ENCODE data around the gene PLSCR4. TPM values are rescaled to one million over a fixed set of nuclear protein-coding genes. Genes with fewer than 3 reads are reported as not detected.

PLSCR4 gene
- total and polyA plus RNA-seq, 2 experiments from 2014 or later: 40.3 to 63.4 TPM

DNA sequence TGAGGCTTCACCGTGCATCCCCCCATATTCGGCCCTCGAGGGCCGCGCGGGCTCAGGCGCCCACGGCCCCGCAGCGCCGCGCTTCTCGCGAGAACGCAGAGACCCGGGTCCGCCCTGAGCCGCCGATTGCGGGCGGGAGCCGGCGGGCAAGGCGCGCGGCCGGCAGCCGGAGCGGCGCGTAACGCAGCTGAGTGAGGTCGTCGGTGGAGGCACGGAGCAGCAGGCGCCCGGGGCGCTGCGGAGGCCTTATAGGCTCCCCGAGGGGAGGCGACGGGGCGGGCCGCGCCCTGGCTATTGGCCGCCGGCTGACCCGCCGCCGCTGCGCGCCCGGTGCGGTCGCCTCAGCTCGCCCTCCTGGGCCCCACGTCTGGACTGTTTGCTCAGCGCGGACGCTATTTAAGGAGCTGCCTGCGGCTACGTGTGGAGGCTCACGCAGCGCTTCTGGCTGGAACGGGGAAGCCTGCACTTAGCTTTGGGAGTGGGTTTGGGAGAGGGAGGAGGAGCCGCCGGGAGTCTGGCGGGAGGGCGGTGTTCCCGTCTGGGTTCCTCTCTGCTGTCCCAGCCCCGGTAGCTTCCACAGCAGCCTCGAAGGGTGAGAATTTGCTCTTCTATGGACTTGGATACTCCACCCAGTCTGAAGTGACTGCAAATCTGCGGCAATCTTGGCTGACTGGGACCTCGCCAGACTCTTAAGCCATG, 89.8 kb downstream of the PLSCR4 start, which contains the start of gene PLOD2:
PLOD2 (minus strand) TSS at position 221 of the 699 bp plus-strand sequence; CDS start at position 26, 195 bp downstream.
- H3K4me2 ChIP-seq (ENCODE audit: unreplicated experiment): peak within 1 kb of the TSS; percentile 98
- no peaks in the 10 kb centered on the region for H3K36me3 ChIP-seq (ENCODE audit: low read depth)
- H4K20me1 ChIP-seq (ENCODE audit: insufficient read depth): peaks cover 8% of the 10 kb centered on the region
- WGBS, 2 experiments (ENCODE audit: low coverage in 1 of 2, low lambda C conversion rate in 2 of 2, missing lambda C conversion rate in 2 of 2): 1 to 2% methylated on average over 55 to 71 of the region's 74 CpGs
- H3K27ac ChIP-seq: peak within 1 kb of the TSS; percentile 91
- H3K4me3 ChIP-seq: peak within 1 kb of the TSS; percentile 95
- H3K9me3 ChIP-seq (ENCODE audit: low read depth): no peaks in the 10 kb centered on the region
- H3K9ac ChIP-seq: peak within 1 kb of the TSS; percentile 90
- in situ Hi-C loops (cut with MboI): loop anchor here (25.0 kb wide), 1 partner anchor 374 kb away; no protein-coding TSS in a partner anchor
- no peaks in the 10 kb centered on the region for H3K27me3 ChIP-seq (replicated peaks; ENCODE audit: insufficient read depth)
- no peaks in the 10 kb centered on the region for H3K9me2 ChIP-seq (ENCODE audit: insufficient read depth)
- H3K79me2 ChIP-seq (ENCODE audit: insufficient read depth): peaks cover 61% of the 10 kb centered on the region
- H3K4me1 ChIP-seq (ENCODE audit: insufficient read depth): peaks cover 66% of the 10 kb centered on the region
- H3F3A ChIP-seq (ENCODE audit: insufficient read depth): peaks cover 70% of the 10 kb centered on the region
- peak; percentile 93 for DNase-seq
- TF ChIP-seq EZH2 (IDR thresholded peaks at IDR 0.05; ENCODE audit: insufficient read depth, poor library complexity, severe bottlenecking) (no peak), EZH2phosphoT487 (IDR thresholded peaks at IDR 0.05; ENCODE audit: insufficient read depth, low read depth) (no peak)
- peak within 1 kb of the TSS; percentile 69 for H2AFZ ChIP-seq

DNA sequence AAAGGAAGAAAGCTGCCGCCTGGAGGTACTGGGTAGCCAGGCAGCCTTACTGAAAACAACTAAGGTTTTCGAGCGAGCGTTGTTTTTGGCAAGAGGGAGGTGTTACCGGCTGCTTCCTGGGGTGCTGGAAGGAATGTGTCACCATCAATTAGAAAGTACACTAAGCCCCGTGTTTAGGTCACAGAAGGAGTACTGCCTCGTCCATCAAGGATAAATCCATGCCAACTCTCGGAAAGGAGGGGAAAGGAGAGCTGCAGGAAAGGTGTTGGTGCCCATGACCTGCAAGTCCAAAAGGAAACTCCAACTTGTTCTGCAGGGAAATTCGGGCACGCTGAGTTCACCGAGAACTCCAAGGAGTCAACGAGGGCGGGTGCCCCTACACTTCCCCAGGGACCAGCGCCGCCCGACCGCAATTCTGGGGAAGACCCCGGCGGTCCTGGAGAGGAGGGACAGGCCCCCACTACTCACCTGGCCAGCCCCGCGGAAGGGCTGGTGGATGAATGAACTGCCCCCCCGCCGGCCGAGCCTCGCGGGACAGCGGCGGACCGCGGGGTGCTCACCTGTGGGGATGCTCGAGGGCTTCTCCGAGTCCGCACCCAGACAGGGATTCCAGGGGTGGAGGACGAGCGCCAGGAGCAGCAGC, 90.5 kb downstream of the PLSCR4 start:
- no peaks in the 10 kb centered on the region for H3K9me2 ChIP-seq (ENCODE audit: insufficient read depth)
- DNase-seq: peak; percentile 94
- H3F3A ChIP-seq (ENCODE audit: insufficient read depth): peaks cover 64% of the 10 kb centered on the region
- peak overlapping the region; percentile 98 for H3K4me2 ChIP-seq (ENCODE audit: unreplicated experiment)
- peak overlapping the region; percentile 90 for H3K9ac ChIP-seq
- no peaks in the 10 kb centered on the region for H3K36me3 ChIP-seq (ENCODE audit: low read depth)
- no peaks in the 10 kb centered on the region for H3K9me3 ChIP-seq (ENCODE audit: low read depth)
- in situ Hi-C loops (cut with MboI): loop anchor here (25.0 kb wide), 1 partner anchor 373 kb away; no protein-coding TSS in a partner anchor
- TF ChIP-seq EZH2phosphoT487 (IDR thresholded peaks at IDR 0.05; ENCODE audit: insufficient read depth, low read depth) (no peak), EZH2 (IDR thresholded peaks at IDR 0.05; ENCODE audit: insufficient read depth, poor library complexity, severe bottlenecking) (no peak)
- no peaks in the 10 kb centered on the region for H3K27me3 ChIP-seq (replicated peaks; ENCODE audit: insufficient read depth)
- H2AFZ ChIP-seq: peak overlapping the region; percentile 69
- H3K4me1 ChIP-seq (ENCODE audit: insufficient read depth): peaks cover 65% of the 10 kb centered on the region
- H3K4me3 ChIP-seq: peak overlapping the region; percentile 95
- peaks cover 8% of the 10 kb centered on the region for H4K20me1 ChIP-seq (ENCODE audit: insufficient read depth)
- peak overlapping the region; percentile 91 for H3K27ac ChIP-seq
- 1% methylated on average over 33 to 35 of the region's 35 CpGs for WGBS, 2 experiments (ENCODE audit: low coverage in 1 of 2, low lambda C conversion rate in 2 of 2, missing lambda C conversion rate in 2 of 2)
- H3K79me2 ChIP-seq (ENCODE audit: insufficient read depth): peaks cover 67% of the 10 kb centered on the region

DNA sequence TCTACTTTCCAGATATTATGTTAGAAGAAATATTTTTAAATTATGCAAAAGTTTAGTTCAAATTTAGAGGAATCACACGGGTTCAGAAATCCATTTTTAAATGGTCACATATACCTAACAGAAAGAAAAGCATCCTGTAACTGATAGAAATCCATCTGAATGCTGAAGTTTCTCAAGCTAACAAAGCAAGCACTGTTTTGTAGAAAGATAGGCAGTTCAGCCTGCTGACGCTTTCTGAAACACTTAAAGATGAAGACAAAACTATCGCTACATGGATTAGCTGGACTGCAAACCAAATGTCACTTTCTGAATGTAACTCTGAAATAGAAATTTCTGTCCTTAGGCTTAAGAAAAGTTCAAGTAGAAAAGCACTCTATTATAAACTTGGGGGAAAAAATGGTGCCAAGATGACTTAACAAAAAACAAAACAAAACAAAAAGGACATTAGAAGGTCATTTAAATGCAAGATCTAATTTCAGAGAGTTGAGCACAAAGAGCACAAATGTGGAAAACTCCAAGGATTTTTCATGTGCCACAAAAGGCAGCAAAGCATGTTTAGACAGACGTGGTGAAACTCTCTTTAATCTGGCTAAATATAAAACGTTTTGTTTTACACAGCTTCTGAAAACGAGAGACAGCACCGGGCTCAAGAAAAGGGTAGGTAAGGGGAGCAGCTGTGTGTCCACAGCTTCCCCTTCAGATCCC, 91.1 kb downstream of the PLSCR4 start:
- Histone ChIP-seq H2AFZ (peak overlapping the region; percentile 69; the same call in 1 of the 2 replicates), H3K27ac (peak overlapping the region; percentile 91), H3K9me2 (ENCODE audit: insufficient read depth) (no peaks in the 10 kb centered on the region), H3K4me1 (ENCODE audit: insufficient read depth) (peaks cover 60% of the 10 kb centered on the region), H3K36me3 (ENCODE audit: low read depth) (no peaks in the 10 kb centered on the region), H3K4me2 (ENCODE audit: unreplicated experiment) (peak overlapping the region; percentile 98), H3K79me2 (ENCODE audit: insufficient read depth) (peaks cover 74% of the 10 kb centered on the region), H3K9ac (peak overlapping the region; percentile 90), H4K20me1 (ENCODE audit: insufficient read depth) (peaks cover 8% of the 10 kb centered on the region), H3K4me3 (peak overlapping the region; percentile 95), H3K9me3 (ENCODE audit: low read depth) (no peaks in the 10 kb centered on the region), H3K27me3 (replicated peaks; ENCODE audit: insufficient read depth) (no peaks in the 10 kb centered on the region), H3F3A (ENCODE audit: insufficient read depth) (peaks cover 57% of the 10 kb centered on the region)
- in situ Hi-C loops (cut with MboI): loop anchor here (25.0 kb wide), 1 partner anchor 372 kb away; no protein-coding TSS in a partner anchor
- TF ChIP-seq EZH2phosphoT487 (IDR thresholded peaks at IDR 0.05; ENCODE audit: insufficient read depth, low read depth): no peak
- no peak for TF ChIP-seq EZH2 (IDR thresholded peaks at IDR 0.05; ENCODE audit: insufficient read depth, poor library complexity, severe bottlenecking)
- no peak for DNase-seq
- 4 to 5% methylated on average over 7 of the region's 7 CpGs for WGBS, 2 experiments (ENCODE audit: low coverage in 1 of 2, low lambda C conversion rate in 2 of 2, missing lambda C conversion rate in 2 of 2)

DNA sequence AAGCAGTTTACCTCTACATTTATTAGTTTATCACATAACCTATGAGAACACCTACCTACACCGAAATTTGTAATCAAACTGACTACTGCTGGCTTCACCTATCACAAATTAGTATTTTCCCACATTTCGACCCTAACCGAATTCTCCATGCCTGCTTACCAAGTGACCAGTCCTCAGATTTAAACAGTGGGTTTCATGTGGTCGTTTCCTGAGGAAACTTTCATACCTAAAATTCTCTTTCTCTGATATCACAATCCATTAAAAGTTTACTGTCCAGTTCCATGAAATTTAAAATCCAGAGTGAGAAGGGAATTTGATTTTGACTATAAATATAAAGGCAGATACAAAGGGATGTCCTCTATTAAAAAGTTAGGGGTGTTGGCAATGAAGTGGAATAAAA, 91.9 kb downstream of the PLSCR4 start:
- Histone ChIP-seq H3K9me3 (ENCODE audit: low read depth) (no peaks in the 10 kb centered on the region), H3K4me3 (peak overlapping the region; percentile 95), H2AFZ (no peak overlapping the region), H3K4me1 (ENCODE audit: insufficient read depth) (peaks cover 54% of the 10 kb centered on the region), H3K9ac (peak overlapping the region; percentile 90), H3K36me3 (ENCODE audit: low read depth) (no peaks in the 10 kb centered on the region), H3K4me2 (ENCODE audit: unreplicated experiment) (peak overlapping the region; percentile 98), H3F3A (ENCODE audit: insufficient read depth) (peaks cover 50% of the 10 kb centered on the region), H3K9me2 (ENCODE audit: insufficient read depth) (no peaks in the 10 kb centered on the region), H4K20me1 (ENCODE audit: insufficient read depth) (peaks cover 8% of the 10 kb centered on the region), H3K27me3 (replicated peaks; ENCODE audit: insufficient read depth) (no peaks in the 10 kb centered on the region), H3K79me2 (ENCODE audit: insufficient read depth) (peaks cover 81% of the 10 kb centered on the region), H3K27ac (peak overlapping the region; percentile 91)
- DNase-seq: peak; percentile 27
- no peak for TF ChIP-seq EZH2phosphoT487 (IDR thresholded peaks at IDR 0.05; ENCODE audit: insufficient read depth, low read depth)
- TF ChIP-seq EZH2 (IDR thresholded peaks at IDR 0.05; ENCODE audit: insufficient read depth, poor library complexity, severe bottlenecking): no peak
- in situ Hi-C loops (cut with MboI): loop anchor here (25.0 kb wide), 1 partner anchor 372 kb away; no protein-coding TSS in a partner anchor
- WGBS, 2 experiments (ENCODE audit: low coverage in 1 of 2, low lambda C conversion rate in 2 of 2, missing lambda C conversion rate in 2 of 2): 63 to 64% methylated on average over 4 of the region's 4 CpGs
